ENCODE data around the gene LIPC.

- TF ChIP-seq EP300 (IDR thresholded peaks at IDR 0.05; ENCODE audit: low read depth) (no peak), CTCF (IDR thresholded peaks at IDR 0.05) (no peak), POLR2AphosphoS5 (IDR thresholded peaks at IDR 0.05) (no peak), POLR2A (IDR thresholded peaks at IDR 0.05) (no peak)
Observed at GRCh38 chr15:58498821-58499580, 67.2 kb downstream of the LIPC start.
